HG02981 (cell line): ENCODE results near the gene ASAP2.

ENCODE experiments used
- ATAC-seq: cut with Tn5 transposase; IDR thresholded peaks from one replicate; pipeline ENCODE4 v1.9.1; 2021; ENCODE audit warnings: mild to moderate bottlenecking, moderate library complexity; ENCODE audit not compliant: unreplicated experiment

ASAP2 gene

DNA sequence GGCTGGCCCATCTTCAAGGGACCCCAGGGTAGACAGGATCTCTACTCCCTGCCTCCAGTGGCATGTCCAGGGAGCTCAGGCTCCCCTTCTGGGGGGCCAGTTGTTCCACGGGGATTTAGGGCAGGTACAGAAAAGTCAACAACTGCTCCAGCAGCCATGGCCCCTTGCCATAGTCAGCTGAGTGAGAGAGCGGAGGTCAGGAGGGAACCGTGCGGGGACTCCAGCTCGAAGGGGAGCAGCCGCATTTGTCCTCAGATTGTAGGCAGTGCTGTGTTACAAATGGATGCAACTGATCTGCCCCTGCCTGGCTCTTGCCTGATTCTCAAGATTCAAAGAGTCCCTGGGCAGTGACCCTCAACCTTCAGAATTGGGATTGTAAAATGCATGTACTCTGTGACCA, 166.9 kb downstream of the ASAP2 start:
- ATAC-seq: no peak

DNA sequence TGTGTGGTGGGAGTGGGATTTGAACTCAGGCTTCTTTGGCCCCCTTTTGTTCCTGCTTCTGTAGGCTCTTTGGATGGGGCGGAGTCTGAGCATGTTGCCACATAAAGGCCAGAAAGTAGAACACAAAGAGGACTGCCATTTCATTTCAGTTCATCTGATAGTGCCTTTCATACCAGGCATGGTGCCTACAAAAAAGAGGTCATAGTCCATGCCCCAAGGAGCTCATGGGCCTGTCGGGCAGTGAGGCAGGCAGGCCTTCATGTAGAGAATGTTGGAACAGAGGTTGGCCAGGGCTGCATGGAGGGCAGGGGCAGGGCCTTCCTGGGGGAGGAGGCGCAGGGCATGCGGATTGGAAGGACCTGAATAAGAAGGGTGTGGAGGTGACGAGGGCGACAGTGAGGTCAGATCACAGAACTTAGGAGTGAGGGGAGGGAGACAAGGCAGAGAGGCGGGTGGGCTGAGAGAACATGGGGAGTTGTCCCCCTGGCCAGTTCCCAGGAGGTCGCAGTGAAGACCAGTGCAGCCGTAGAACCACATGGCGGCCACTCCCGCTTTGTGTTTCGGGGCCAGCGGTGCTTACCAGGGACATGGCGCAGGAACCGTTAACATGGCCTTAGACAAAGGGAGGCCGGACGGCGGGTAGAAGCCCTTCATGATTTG, 167.6 kb downstream of the ASAP2 start:
- ATAC-seq: no peak

DNA sequence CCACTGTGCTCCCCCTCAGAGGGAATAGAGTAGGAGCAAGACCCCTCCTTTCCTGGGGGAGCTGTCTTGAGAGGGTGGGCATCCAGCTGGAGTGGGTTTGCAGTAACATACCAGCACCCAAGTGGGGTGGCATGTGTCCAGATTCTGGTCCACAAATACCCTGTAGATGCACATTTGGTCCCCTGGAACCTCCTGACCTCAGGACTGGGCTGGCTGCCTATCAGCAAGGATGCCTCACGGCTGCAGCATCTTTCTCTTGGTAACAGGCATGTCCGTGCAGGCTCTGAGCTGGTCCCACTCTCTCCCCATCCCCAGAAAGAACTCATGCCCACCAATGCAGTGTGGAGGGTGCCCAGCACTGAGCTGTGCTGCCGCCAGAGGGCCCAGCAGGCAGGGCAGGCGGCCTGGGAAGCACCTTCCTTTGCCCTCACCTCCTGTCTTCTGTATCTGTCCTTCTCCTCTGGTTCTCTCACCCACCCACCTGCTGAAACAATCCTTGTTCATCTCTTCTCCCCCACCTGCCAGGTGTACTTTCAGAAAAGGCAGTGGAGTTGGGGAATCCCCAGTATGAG, 169.3 kb downstream of the ASAP2 start:
- no peak for ATAC-seq

DNA sequence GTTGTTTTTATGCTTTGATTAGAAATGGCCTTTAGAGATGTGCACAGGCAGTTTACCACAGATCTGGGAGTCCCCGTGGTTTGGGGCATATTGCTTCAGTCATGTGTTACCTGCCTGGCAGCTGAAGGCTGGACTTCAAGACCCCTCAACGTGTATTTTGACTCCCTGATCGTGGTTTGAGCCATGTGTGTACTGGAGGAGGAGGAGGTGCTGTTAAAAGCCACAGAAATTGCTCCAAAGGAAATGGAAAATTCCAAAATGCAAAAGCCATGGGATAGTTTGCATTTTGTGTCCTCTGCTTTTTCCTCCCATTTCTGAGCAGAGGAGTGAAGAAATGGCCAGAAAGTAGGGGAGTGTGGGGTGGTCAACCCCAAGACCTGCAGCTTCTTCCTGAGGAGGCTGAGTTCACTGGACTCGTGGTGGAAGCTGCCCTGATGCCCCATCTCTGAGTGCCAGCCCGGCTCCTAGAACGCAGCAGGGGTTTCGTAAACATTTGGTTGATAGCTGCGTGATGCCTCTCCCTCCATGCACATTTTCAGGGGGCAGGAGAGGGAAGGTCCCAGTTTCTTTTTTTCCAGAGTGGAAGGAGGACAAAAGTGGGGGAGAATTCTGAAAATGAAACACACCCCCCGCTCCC, 171.0 kb downstream of the ASAP2 start:
- ATAC-seq: no peak

GRCh38 chr2:9378433-9379390, 172.1 kb downstream of the ASAP2 start:
- ATAC-seq: no peak

DNA sequence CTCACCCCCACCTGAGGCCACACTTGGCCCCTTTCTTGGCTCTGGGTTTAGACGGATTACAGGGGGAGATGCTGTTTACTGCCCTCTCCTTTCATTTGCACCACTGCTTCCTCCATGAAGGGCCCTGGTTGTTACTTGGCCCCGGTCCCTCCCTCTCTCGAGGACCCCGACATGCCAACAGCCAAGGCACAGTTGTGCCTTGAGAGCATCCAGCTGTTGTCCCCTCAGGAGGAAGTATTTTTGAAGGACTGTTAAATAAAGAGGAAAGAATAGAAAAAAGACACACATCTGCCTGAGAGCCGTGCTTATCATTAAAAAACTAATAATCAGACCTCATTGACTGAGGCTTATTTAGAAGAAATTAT, 172.8 kb downstream of the ASAP2 start:
- ATAC-seq: no peak

GRCh38 chr2:9380702-9381628, 174.4 kb downstream of the ASAP2 start:
- no peak for ATAC-seq

GRCh38 chr2:9382604-9383235, 176.1 kb downstream of the ASAP2 start:
- no peak for ATAC-seq

DNA sequence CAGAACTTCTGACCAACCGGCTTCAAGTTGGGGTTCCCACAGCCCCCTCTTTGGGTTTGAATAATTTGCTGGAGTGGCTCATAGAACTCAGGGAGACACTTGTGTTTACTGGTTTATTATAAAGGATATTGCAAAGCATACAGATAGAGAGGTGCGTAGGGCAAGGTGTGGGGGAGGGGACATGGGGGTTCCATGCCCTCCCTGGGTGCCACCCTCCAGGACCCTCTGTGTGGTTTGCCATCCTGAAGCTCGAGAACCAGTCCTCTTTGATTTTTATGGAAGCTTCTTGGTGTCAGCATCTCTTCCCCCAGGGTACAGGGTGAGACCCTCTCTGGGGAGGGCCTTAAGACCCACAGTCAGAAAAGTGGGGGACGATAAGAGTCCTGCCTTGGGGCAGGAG, 177.9 kb downstream of the ASAP2 start:
- no peak for ATAC-seq

GRCh38 chr2:9385841-9386240, 179.2 kb downstream of the ASAP2 start:
- ATAC-seq: no peak

DNA sequence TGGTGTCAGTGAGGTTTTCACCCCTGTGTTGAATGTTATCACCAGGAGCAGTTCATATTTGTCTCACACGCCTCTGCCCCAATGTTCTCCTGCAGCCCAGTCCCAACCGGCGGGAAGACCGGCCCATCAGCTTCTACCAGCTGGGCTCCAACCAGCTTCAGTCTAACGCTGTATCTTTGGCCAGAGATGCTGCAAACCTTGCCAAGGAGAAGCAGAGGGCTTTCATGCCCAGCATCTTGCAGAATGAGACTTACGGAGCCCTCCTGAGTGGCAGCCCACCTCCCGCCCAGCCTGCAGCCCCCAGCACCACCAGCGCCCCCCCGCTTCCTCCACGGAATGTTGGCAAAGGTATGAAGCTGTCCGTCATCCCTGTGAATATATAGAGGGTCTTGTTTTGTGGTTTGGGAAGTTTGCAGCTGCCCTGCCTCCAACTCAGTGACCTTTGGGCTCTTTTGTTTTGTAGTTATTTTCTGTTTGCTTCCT, 181.6 kb downstream of the ASAP2 start:
- ATAC-seq: no peak

DNA sequence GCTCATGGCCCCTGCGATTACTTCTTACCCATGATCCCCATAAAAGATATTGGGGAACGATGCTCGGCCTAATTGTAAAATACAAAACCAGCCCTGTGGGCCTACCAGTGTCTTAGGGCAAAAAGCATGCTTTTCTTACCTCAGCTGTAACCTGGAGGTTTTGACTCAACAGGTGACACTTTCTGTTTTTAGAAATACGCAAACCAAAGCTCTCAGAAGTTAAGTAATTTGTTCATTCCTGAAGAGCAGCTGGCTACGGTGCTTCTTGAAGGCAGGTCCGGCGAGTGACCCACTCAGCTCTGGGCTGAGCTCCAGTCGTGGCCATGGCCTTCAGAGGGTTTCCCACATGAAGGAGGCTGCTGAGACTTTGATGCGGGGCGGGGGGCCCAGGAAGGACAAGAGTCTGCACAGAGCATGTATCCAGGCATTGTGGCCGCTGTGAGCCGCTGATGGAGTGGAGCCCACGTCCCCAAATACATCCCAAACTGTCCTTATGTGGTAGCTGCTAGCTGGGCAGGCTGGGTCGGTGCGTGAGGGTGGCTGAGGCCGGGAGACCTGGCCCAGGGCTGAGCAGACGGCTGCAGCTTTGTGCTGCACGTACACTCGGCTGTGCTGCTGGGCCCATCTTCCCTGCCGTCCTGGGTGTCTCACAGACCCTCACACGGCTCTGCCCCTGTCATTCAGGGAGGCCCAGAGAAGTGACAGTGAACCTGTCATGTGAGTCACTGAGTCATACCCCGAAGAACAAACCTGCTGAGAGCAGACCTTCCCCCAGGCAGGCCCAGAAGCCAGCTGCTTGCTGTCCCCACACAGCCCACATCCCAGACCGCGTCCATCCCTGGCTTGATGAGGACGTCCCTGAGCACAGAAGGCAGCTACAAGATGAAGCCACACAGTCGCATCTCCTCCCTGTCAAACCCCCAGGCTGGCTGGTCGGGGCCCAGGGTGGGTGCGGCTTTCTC, 182.6 kb downstream of the ASAP2 start:
- no peak for ATAC-seq

GRCh38 chr2:9390151-9390850, 183.7 kb downstream of the ASAP2 start:
- no peak for ATAC-seq

GRCh38 chr2:9390991-9391390, 184.4 kb downstream of the ASAP2 start:
- ATAC-seq: no peak

GRCh38 chr2:9391961-9392720, 185.5 kb downstream of the ASAP2 start:
- no peak for ATAC-seq

DNA sequence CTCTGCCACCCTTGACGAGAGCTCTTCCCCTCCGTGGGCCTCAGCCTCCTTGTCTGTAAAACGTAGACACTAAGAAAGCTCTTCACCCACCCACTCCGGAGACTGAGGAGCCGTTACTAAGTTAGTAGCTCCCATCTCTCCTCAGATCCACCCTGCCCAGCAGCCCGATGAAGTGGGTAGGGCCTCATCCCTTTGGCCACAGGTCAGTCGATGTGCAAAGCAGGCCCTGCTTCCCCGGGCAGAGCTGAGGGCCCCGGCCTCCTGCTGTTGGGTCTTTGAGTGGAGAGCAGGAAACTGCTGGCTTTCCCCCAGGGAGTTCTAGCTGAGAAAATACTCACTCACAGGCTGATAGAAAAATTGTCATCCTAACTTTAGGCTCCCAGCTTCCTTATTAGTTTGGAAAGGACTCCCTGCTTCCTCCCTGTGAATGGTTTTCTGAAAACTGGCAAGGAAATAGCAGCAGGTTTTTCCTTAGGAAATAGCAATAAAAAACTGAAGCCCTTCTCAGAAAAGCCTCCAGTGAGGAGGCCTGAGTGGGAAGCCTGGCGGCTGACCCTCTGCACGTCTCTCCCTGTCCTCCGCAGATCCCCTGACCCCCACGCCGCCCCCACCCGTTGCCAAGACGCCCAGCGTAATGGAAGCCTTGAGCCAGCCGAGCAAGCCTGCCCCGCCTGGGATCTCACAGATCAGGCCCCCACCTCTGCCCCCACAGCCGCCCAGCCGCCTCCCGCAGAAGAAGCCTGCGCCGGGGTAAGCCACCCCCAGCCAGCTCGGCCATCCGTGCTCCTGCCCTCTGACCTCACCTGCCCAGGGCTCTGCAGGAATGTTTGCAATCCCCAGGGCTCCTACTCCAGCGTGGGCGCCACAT, 186.5 kb downstream of the ASAP2 start:
- ATAC-seq: no peak
